Putamen (tissue), 1 donor: Measurements from ENCODE around the gene NECTIN1.
"Not testable (repeated sequence)": the region's sequence is repeated elsewhere in the genome, so short reads cannot be mapped to it uniquely, and the experiment has no call there.

Experiments
- DNase-seq: peaks from one replicate; pipeline ENCODE4 v3.0.0-alpha.2; 2016; ENCODE audit warnings: low spot score

Gene NECTIN1

GRCh38 chr11:119615882-119616196 is 113.2 kb downstream of the NECTIN1 start:
- DNase-seq, result no peak

GRCh38 chr11:119615003-119615881 is 113.8 kb downstream of the NECTIN1 start:
- peak; percentile 87 for DNase-seq

DNA sequence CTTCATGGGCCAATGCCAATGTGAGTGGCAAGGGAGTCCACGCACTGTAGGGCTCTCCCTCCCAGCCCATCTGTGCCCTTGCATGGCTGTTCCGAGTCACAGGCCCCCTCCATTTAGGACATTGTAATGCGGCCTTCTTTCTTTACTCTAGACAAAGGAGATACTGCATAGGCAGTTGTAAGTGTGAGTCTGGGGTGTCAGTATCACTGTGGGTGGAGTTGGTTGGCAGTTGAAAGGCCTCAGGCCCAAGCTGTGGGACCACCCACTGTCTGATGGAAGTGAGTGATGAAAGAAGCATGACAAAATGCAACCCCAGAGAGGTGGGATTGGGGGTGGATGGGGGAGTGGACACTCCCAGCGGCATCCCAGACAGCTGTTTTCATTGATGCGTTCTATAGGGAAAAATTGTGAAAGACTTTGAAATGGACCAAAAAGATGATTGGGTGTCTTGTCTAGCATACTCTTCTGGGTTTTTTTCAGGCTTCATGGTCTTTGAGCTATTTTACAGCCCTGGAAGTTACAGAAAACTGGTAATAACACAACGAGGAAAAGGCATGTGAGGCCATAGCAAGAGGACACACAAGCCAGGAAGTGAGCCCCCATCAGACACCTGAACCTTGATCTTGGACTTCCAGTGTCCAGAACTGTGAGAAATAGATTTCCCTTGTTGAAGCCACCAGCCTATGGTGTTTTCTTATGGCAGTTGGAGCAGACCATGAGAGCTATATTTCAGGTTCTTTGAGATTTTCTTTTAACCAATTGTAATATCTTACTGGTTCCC is 114.6 kb downstream of the NECTIN1 start:
- DNase-seq, result peak; percentile 19

- no peak for DNase-seq
Measured at GRCh38 chr11:119612814-119613213, 116.2 kb downstream of the NECTIN1 start.

DNA sequence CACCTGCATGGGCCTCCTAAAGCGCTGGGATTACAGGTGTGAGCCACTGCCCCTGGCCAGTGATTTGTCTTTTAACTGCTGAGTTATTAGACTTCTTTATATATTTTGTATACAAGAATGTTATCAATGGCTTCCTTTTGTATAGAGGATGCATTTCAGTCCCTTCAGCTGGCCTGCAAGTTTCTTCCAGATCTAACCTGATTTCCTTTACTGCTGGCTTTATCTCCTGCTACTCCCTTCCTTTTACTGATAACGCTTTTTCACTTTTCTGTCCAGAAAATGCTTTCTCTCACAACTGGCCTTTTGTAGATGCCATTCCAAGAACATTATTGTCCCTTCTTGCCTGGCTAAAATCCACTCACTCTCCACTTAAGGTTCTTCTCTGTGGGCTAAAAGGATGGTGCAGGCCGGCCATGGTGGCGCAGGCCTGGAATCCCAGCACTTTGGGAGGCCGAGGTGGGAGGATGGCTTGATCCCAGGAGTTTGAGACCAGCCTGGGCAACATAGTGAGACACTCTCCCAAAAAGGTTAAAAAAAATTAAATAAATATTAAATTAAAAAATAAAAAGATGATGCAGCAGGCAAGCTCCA is 118.1 kb downstream of the NECTIN1 start:
- DNase-seq, result no peak

DNA sequence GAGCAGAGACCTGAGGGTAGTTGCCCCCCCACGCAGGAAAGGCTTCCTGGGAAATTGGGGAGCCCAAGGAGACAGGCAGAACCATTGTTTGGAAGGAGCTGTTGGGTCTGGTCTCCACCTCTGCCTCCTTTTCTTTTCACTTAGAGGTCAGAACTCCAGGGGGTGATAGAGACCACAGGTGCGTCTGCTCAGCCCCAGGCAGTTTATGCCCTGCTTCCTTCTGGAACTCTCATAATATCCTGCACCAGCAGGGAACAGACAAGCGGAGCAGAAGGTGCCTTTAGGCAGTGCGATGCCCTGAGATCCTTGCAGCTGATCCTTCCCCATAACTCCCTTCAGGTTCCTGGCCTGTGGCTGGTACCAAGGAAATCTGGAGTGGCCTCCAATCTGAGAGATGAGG is 120.2 kb downstream of the NECTIN1 start:
- DNase-seq, result peak; percentile 22

DNA sequence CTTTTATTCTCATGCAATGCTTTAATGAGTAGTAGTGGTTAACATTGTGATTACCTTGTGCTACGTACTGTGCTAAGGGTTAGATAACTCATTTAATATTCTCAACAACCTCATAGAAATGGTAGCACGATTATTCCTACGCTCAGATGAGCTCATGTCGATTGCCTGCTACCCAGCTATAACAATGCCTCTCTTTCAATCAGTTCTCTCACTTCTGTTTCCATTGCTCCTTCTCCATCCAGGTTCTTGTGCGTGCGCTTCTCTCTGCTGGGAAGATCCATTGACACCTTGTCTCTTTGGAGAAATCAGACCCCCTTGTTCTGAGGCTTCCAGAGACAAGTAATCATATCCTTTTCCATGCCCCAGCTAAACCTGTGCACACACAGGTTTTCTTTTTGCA is 120.8 kb downstream of the NECTIN1 start:
- peak; percentile 56 for DNase-seq

- peak; percentile 91 for DNase-seq
Measured at GRCh38 chr11:119607726-119608125, 121.3 kb downstream of the NECTIN1 start.

DNA sequence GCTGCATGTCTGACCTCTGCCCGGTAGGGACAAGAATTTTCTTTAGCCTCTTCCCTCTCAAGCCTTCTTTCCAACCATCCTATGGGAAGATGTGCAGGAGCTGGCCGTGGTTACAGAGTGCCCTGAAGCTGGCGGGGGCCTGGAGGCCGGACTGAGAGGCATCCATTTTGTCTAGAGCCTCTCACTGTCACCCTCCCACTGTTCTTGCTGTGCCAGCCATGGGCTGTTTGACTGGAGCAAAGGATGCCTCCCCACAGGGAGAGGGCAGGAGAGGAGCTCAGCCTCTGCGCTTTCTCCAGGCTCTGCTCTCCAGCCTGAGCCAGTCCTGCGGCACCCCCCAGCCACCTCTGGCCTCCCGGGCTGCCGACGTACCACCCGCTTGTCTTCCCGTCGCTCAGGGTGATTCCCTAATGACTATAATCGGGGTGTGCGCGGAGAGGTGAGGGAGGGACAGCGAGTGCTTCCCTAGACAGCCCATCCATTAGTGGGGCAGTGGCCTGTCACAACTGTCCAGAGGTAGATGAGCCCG is 123.8 kb downstream of the NECTIN1 start:
- DNase-seq, result no peak

- DNase-seq, result no peak
Measured at GRCh38 chr11:119602745-119603373, 126.1 kb downstream of the NECTIN1 start.

DNA sequence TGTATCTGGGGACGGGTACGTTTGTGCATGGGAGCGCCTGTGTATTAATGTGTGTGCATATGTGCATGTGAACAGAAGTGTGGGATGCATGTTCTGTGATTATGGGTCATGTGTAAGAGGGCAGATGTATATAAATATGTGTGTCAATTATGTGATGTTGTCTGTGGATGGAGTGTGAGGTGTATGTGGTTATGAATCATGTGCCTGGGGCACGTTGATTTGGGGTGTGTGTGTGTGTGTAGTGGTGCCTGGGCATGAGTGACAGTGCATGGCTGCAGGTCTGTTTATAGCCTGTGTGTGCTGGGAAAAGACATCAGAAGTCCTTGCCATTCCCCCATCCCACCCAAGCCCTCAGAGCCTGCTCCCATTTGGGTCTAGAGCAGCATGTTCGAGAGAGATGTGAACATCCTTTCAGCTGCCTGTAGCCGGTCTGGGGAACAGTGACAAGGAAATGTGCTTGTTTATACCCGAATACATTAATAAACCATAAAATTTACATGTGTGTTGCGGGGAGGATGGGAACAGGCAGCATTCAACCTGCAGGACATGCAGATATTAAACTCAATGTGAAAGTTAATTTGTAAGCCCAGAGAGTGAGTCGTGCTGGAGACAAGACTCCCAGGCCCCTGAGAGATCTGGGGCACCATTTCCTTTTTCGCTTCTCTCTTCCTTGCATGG is 129.0 kb downstream of the NECTIN1 start:
- no peak for DNase-seq

DNA sequence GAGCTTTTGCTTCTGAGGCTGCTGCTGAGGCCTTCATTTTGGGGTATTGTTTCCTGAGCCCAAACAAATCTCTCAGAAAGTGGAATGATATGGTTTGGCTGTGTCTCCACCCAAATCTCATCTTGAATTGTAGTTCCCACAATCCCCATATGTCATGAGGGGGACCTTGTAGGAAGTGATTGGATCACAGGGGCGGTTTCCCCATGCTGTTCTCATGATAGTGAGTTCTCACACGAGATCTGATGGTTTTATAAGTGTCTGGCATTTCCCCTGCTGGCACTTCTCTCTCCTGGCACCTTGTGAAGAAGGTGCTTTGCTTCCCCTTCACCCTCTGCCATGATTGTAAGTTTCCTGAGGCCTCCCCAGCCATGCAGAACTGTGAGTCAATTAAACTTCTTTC is 133.1 kb downstream of the NECTIN1 start:
- DNase-seq, result not testable (repeated sequence)

DNA sequence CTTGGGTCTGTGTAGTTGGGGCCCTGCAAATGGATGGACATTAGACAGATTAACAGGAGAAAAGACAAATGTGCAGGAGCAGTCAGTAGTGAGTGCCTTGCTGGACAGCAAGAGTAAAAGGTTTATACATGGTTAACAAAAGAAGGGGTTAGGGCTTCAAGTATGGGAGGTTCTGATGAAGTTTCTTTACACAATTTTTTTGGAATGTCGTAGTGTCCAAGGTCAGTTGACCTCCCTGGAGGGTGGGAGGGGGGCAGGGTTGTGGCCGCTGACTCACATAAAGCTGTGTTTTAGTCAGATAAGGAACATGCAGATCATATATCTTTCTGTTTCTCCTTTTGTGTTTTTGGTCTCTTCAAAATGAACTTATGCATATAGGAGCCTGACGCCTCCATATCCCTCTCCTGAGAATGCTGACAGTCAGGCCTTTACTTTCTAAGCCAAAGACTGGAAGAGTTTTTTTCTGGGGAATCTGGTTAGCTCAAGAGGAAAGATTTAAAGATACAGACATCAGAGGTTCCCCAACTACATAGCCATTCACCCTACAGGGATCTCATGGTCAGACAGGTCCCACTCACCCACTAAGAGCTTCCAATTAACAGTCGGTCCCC is 134.3 kb downstream of the NECTIN1 start:
- no peak for DNase-seq

DNA sequence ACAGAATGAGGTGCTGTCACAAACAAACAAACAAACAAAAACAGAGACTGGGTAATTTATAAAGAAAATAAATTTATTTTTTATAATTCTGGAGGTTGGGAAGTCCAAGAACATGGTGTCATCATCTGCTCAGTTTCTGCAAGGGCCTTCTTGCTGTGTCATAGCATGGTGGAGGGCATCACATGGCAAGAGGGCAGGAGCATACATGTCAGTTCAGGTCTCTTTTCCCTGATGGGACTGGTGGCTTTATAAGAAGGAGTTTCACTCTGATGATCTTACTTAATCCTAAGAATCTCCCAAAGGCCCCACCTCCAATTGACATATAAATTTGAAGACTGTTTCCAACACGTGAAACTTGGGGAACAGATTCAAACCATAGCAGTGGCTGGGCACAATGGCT is 135.7 kb downstream of the NECTIN1 start:
- no peak for DNase-seq

DNA sequence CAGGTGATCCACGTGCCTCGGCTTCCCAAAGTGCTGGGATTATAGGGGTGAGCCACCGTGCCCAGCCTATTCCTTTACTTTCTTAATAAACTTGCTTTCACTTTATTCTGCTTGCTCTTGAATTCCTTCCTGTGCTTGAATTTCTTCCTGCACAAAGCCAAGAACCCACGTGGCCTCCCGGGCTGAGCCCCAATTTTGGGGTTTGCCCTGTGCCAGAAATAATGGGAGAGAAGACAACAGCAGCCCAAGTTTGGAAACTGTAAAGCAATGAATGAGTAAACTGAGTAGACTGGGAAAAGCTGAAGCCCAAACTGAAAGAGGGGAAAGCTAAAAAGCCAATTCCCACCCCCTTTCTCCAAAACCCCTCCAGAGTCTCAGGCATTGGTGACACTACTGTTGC is 136.4 kb downstream of the NECTIN1 start:
- DNase-seq, result peak; percentile 44

DNA sequence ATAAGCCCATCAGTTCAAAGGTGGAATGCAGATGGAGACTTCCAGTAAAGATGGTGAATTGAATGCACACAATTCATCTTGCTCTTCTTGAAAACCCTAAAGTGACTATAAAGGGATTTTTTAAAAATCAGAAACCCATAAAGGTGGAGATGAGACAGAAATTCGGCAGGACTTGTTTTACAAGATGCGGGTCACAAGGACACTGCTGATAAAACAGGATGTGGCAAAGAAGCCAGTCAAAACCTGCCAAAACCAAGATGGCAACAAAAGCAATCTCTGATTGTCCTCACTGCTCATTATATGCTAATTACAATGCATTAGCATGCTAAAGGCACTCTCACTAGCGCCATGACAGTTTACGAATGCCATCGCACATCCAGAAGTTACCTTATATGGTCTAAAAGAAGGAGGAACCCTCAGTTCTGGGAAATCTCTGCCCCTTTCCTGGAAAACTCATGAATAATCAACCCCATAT is 137.1 kb downstream of the NECTIN1 start:
- DNase-seq, result no peak

GRCh38 chr11:119590651-119591351 is 138.2 kb downstream of the NECTIN1 start:
- peak; percentile 76 for DNase-seq

- peak; percentile 85 for DNase-seq
Measured at GRCh38 chr11:119589001-119589400, 140.0 kb downstream of the NECTIN1 start.
